B cell (primary cell): ENCODE data around the gene APCS. TPM values are rescaled to one million over a fixed set of nuclear protein-coding genes. Genes with fewer than 3 reads are reported as not detected.

ENCODE experiments used
- ATAC-seq: fragments of 200-7000 bp; cut with Tn5 transposase; one replicate; pipeline ENCODE4 v1.10.0; 2021; ENCODE audit warnings: low read depth, mild to moderate bottlenecking, moderate number of reproducible peaks, moderate library complexity
- CTCF ChIA-PET: fragments of 350-600 bp; sonication (Branson Sonifier 250); formaldehyde crosslinking; loops from one replicate; lab custom pipeline; 2021; ENCODE audit warnings: antibody characterized with exemption, inconsistent platforms; lab: Charles Lee
- POLR2A ChIA-PET: fragments of 350-600 bp; sonication (Branson Sonifier 250); formaldehyde crosslinking; loops from one replicate; lab custom pipeline; 2021; ENCODE audit warnings: antibody characterized with exemption; lab: Charles Lee
- DNase-seq: peaks from one replicate; pipeline ENCODE4 v3.0.0; 2013
- H2AFZ ChIP-seq: 2 replicates; pipeline ENCODE4 v1.6.1; 2012; ENCODE audit warnings: mild to moderate bottlenecking, low read depth, low read length; ENCODE audit not compliant: insufficient read depth, poor library complexity, severe bottlenecking
- H3K27ac ChIP-seq, 2 donors: 1 replicate in 1 of 2; 2 replicates in 1 of 2; pipeline ENCODE4 v1.5.1; 2012 to 2013; ENCODE audit warnings: low read length in 2 of 2, mild to moderate bottlenecking in 2 of 2, moderate library complexity in 1 of 2
- H3K27me3 ChIP-seq, 4 experiments: fragments of 200-600 bp in 1 of 4; sonication (generic) in 1 of 4; replicated peaks in 1 of 4; 1 replicate in 2 of 4; 2 replicates in 2 of 4; pipeline versions ENCODE4 v1.6.1 to v1.7.0; 2013 to 2016; ENCODE audit warnings: low read length in 3 of 4, mild to moderate bottlenecking in 2 of 4, mixed read lengths in 1 of 4, moderate library complexity in 1 of 4; ENCODE audit not compliant: insufficient read depth in 4 of 4, control insufficient read depth in 3 of 4; ENCODE audit errors: control extremely low read depth in 1 of 4
- H3K36me3 ChIP-seq, 2 experiments: replicated peaks in 1 of 2; 1 replicate in 1 of 2; 2 replicates in 1 of 2; pipeline versions ENCODE4 v1.6.1 to v1.7.1; 2013; ENCODE audit warnings: low read length in 1 of 2; ENCODE audit not compliant: insufficient read depth in 2 of 2, control insufficient read depth in 1 of 2; ENCODE audit errors: control extremely low read depth in 1 of 2, extremely low read depth in 1 of 2
- H3K4me1 ChIP-seq, 2 donors: fragments of 200-600 bp in 1 of 2; sonication (generic) in 1 of 2; 1 replicate in 1 of 2; 2 replicates in 1 of 2; pipeline versions ENCODE4 v1.5.1 to v1.6.1; 2013 to 2017; ENCODE audit warnings: low read length in 2 of 2; ENCODE audit not compliant: control insufficient read depth in 2 of 2, insufficient read depth in 2 of 2
- H3K4me2 ChIP-seq: replicated peaks from 2 replicates; pipeline ENCODE3; 2012; ENCODE audit warnings: mild to moderate bottlenecking, low read depth, low read length; ENCODE audit not compliant: poor library complexity, severe bottlenecking
- H3K4me3 ChIP-seq, 5 experiments: fragments of 200-600 bp in 1 of 5; sonication (generic) in 1 of 5; 1 replicate in 3 of 5; 2 replicates in 2 of 5; pipeline versions ENCODE4 v1.5.1 to v1.7.0; 2011 to 2016; ENCODE audit warnings: low read length in 4 of 5, mild to moderate bottlenecking in 4 of 5, low read depth in 2 of 5, control low read depth in 1 of 5, moderate library complexity in 1 of 5; ENCODE audit not compliant: insufficient read depth in 1 of 5; ENCODE audit errors: control extremely low read depth in 1 of 5, extremely low read depth in 1 of 5
- H3K79me2 ChIP-seq: fragments of 200-600 bp; sonication (generic); one replicate; pipeline ENCODE4 v1.6.0; 2016; ENCODE audit warnings: low read length; ENCODE audit not compliant: control insufficient read depth, insufficient read depth
- H3K9ac ChIP-seq: fragments of 200-600 bp; sonication (generic); 2 replicates; pipeline ENCODE4 v1.6.1; 2017; ENCODE audit warnings: mild to moderate bottlenecking, low read length, moderate library complexity
- H3K9me3 ChIP-seq, 3 donors: one replicate each; pipeline versions ENCODE4 v1.6.1 to v1.7.1; 2013; ENCODE audit warnings: low read length in 2 of 3; ENCODE audit not compliant: control insufficient read depth in 2 of 3, insufficient read depth in 1 of 3; ENCODE audit errors: control extremely low read depth in 1 of 3
- H4K20me1 ChIP-seq: 2 replicates; pipeline ENCODE4 v1.6.0; 2012; ENCODE audit warnings: mild to moderate bottlenecking, low read length; ENCODE audit not compliant: insufficient read depth, control insufficient read depth, poor library complexity, severe bottlenecking
- H3K27ac Mint-ChIP-seq: one replicate; pipeline ENCODE4 v1.8.0; 2021; ENCODE audit warnings: mixed read lengths
- H3K27me3 Mint-ChIP-seq: one replicate; pipeline ENCODE4 v1.8.0; 2021; ENCODE audit warnings: mixed read lengths
- H3K4me1 Mint-ChIP-seq: one replicate; pipeline ENCODE4 v1.8.0; 2021; ENCODE audit warnings: mixed read lengths
- H3K4me3 Mint-ChIP-seq: one replicate; pipeline ENCODE4 v1.8.0; 2021; ENCODE audit warnings: mixed read lengths
- H3K9me3 Mint-ChIP-seq: one replicate; pipeline ENCODE4 v1.8.0; 2022; ENCODE audit warnings: mixed read lengths; ENCODE audit not compliant: insufficient read depth
- EZH2 ChIP-seq: IDR thresholded peaks from 2 replicates; pipeline ENCODE4 v1.6.1; 2012; ENCODE audit warnings: borderline replicate concordance, low read depth, mild to moderate bottlenecking, moderate library complexity, low read length; ENCODE audit not compliant: insufficient read depth, poor library complexity, severe bottlenecking
- WGBS: methylation state at CpG from one replicate; pipeline ENCODE4 v1.1.5; 2013; ENCODE audit warnings: missing lambda C conversion rate; ENCODE audit not compliant: insufficient coverage; 5-methylcytosine and 5-hydroxymethylcytosine counted together
- intact Hi-C: fragments of 100-400 bp; cut with micrococcal nuclease; formaldehyde crosslinking; loops from one replicate; pipeline ENCODE4 v1.10.0; 2022
- polyA plus RNA-seq: library from polyadenylated mRNA; depleted of rRNA; stranded (reverse); fragments of >200 nt; gene quantifications from 2 replicates; pipeline ENCODE4 v1.2.3, GENCODE V29; 2012
- total RNA-seq, 2 donors: library from RNA; stranded (reverse); fragments of 120-200 nt in 1 of 2; gene quantifications; 1 replicate in 1 of 2; 2 replicates in 1 of 2; pipeline versions ENCODE4 v1.2.3 to v1.2.4, GENCODE V29; 2013 to 2022
- TF ChIP-seq, protein P1 (sequence below): fragments of 200-600 bp; IDR thresholded peaks from one replicate; pipeline ENCODE4 v1.8.0; 2022; ENCODE audit warnings: antibody characterized with exemption, mild to moderate bottlenecking

Gene APCS
- total and polyA plus RNA-seq, 2 donors (not counting 1 experiment from before 2014, with no cell fraction given): not detected

DNA sequence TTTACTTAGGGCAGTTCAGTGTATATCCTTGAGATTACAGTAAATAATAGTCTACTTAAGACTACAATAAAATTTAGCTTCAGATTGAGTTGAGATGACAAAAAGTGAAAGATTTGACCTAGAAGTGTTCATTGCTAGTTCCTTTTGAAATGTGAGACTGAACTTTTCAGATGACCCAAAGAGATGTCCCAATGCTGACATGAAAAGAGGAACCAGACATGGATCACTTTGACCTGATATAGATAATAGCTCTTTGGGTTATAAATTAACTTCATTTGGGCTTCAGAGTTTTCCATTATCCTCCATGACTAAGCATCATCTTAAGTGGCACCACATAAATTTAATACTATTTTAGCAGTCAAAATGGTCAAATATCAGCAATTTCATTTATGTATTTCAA is 26.1 kb upstream of the APCS start:
- no peaks in the 10 kb centered on the region for H3K4me1 Mint-ChIP-seq
- Histone ChIP-seq H3K4me3 (no peak overlapping the region), H2AFZ (no peak overlapping the region), H3K4me1 (no peaks in the 10 kb centered on the region), H3K27me3 (no peaks in the 10 kb centered on the region), H3K36me3 (no peaks in the 10 kb centered on the region), H4K20me1 (no peaks in the 10 kb centered on the region), H3K9ac (no peak overlapping the region), H3K79me2 (no peaks in the 10 kb centered on the region), H3K9me3 (peaks cover 0 to 1% (median 0%) of the 10 kb centered on the region in 3 donors), H3K4me2 (no peak overlapping the region), H3K27ac (no peak overlapping the region)
- POLR2A ChIA-PET: no interaction called here
- H3K9me3 Mint-ChIP-seq: peaks cover 3% of the 10 kb centered on the region
- CTCF ChIA-PET: no interaction called here
- DNase-seq: no peak
- no peak for ATAC-seq
- no peak overlapping the region for H3K27ac Mint-ChIP-seq
- TF ChIP-seq, protein P1, sequence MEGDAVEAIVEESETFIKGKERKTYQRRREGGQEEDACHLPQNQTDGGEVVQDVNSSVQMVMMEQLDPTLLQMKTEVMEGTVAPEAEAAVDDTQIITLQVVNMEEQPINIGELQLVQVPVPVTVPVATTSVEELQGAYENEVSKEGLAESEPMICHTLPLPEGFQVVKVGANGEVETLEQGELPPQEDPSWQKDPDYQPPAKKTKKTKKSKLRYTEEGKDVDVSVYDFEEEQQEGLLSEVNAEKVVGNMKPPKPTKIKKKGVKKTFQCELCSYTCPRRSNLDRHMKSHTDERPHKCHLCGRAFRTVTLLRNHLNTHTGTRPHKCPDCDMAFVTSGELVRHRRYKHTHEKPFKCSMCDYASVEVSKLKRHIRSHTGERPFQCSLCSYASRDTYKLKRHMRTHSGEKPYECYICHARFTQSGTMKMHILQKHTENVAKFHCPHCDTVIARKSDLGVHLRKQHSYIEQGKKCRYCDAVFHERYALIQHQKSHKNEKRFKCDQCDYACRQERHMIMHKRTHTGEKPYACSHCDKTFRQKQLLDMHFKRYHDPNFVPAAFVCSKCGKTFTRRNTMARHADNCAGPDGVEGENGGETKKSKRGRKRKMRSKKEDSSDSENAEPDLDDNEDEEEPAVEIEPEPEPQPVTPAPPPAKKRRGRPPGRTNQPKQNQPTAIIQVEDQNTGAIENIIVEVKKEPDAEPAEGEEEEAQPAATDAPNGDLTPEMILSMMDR: no peak
- TF ChIP-seq EZH2: no peak
- H3K4me3 Mint-ChIP-seq: no peak overlapping the region
- intact Hi-C loops: no loop called here
- peaks cover 22% of the 10 kb centered on the region for H3K27me3 Mint-ChIP-seq

DNA sequence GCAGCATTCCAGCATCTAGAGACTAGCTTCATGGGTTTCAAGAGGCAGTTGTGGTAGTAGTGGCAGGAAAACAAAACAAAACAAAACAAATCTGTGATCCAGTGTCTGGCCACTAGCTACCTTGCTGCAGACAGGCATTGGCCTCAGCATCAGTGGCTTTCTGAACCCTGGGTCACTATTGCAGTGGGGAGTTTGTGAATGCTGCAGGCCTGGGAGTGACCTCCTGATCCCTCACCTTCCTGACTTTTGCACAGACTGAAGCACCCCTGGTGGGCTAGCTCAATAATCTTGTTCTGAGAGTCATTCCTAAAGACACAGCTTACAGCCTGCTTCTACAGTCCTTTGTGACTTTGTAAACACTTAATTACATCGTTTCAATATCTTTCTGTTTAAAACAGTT is 24.9 kb upstream of the APCS start:
- Histone ChIP-seq H4K20me1 (no peaks in the 10 kb centered on the region), H3K9me3 (peaks cover 0 to 1% (median 0%) of the 10 kb centered on the region in 3 donors), H2AFZ (no peak overlapping the region), H3K27ac (no peak overlapping the region), H3K27me3 (no peaks in the 10 kb centered on the region), H3K4me3 (no peak overlapping the region), H3K4me2 (no peak overlapping the region), H3K9ac (no peak overlapping the region), H3K36me3 (no peaks in the 10 kb centered on the region), H3K4me1 (no peaks in the 10 kb centered on the region), H3K79me2 (no peaks in the 10 kb centered on the region)
- intact Hi-C loops: no loop called here
- H3K9me3 Mint-ChIP-seq: peaks cover 3% of the 10 kb centered on the region
- H3K27ac Mint-ChIP-seq: no peak overlapping the region
- ChIA-PET POLR2A (no interaction called here), CTCF (no interaction called here)
- WGBS: 67% methylated on average over 1 of the region's 1 CpG
- DNase-seq (no peak), ATAC-seq (no peak)
- H3K27me3 Mint-ChIP-seq: peaks cover 19% of the 10 kb centered on the region
- TF ChIP-seq EZH2: no peak
- TF ChIP-seq, protein P1: no peak
- H3K4me3 Mint-ChIP-seq: no peak overlapping the region
- no peaks in the 10 kb centered on the region for H3K4me1 Mint-ChIP-seq
